Measurements from ENCODE around the gene CRIP2. TPM values are rescaled to one million over a fixed set of nuclear protein-coding genes. Genes with fewer than 3 reads are reported as not detected.
A peak's percentile ranks its signal among the peaks of the same experiment; 100 is the strongest.

Gene CRIP2
- total and polyA plus RNA-seq, 12 donors: 5.9 to 193 (median 56.4) TPM

DNA sequence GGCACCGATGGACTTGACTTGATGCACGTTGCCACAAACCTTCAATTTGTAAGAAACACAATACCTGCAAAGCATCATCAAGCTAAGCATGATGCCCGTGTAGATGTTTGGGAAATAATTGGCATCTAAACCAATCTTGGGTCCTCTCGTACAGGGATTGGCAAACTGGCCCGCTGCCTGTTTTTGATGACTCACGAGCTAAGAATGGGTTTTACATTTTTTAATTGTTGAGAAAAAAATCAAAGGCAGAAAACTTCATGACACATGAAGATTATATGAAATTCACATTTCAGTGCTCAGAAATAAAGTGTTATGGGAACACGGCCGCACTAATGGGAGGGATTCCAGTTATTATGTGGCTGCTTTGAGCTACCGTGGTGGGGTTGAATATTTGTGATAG lies 44.1 kb upstream of the CRIP2 start:
- H3K36me3 ChIP-seq (replicated peaks in 1 of 2): no peaks in the 10 kb centered on the region
- peaks cover 0 to 13% of the 10 kb centered on the region in 2 donors for H3K4me1 ChIP-seq (replicated peaks in 1 of 2)
- H3K4me3 ChIP-seq: no peak overlapping the region
- DNase-seq: peak; percentile 63 to 90 (median 85)
- WGBS, 4 donors: 44 to 55% (median 51%) methylated on average over 9 of the region's 9 CpGs
- H3K27me3 ChIP-seq: no peaks in the 10 kb centered on the region
- intact Hi-C loops (cut with DNase I): no loop called here
- H3K27ac ChIP-seq: peak overlapping the region in 3 of 5 donors; percentile 11 to 63 (median 34)
- no peaks in the 10 kb centered on the region for H3K9me3 ChIP-seq (replicated peaks in 1 of 3)
- TF ChIP-seq, protein P1, sequence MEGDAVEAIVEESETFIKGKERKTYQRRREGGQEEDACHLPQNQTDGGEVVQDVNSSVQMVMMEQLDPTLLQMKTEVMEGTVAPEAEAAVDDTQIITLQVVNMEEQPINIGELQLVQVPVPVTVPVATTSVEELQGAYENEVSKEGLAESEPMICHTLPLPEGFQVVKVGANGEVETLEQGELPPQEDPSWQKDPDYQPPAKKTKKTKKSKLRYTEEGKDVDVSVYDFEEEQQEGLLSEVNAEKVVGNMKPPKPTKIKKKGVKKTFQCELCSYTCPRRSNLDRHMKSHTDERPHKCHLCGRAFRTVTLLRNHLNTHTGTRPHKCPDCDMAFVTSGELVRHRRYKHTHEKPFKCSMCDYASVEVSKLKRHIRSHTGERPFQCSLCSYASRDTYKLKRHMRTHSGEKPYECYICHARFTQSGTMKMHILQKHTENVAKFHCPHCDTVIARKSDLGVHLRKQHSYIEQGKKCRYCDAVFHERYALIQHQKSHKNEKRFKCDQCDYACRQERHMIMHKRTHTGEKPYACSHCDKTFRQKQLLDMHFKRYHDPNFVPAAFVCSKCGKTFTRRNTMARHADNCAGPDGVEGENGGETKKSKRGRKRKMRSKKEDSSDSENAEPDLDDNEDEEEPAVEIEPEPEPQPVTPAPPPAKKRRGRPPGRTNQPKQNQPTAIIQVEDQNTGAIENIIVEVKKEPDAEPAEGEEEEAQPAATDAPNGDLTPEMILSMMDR (IDR thresholded peaks at IDR 0.05): no peak
- no peak for TF ChIP-seq POLR2A (IDR thresholded peaks at IDR 0.05)

DNA sequence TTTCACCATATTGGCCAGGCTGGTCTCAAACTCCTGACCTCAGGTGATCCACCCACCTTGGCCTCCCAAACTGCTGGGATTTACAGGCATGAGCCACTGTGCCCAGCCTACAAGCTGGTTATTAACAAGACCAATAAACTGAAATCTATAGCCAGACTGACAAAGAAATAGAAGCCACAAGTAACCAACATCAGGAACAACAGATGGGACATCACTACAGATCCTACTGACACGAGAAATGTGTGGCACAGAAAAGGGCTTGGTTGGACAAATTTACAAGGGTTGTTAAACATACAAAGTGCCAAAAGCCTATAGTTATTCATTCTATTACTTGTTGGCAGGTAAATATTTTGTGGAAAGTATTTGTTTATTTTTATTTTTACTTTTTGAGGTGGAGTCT lies 43.4 kb upstream of the CRIP2 start:
- intact Hi-C loops (cut with DNase I): no loop called here
- Histone ChIP-seq H3K36me3 (replicated peaks in 1 of 2) (no peaks in the 10 kb centered on the region), H3K9me3 (replicated peaks in 1 of 3) (no peaks in the 10 kb centered on the region), H3K27me3 (no peaks in the 10 kb centered on the region), H3K4me1 (replicated peaks in 1 of 2) (peaks cover 0 to 13% of the 10 kb centered on the region in 2 donors), H3K4me3 (no peak overlapping the region), H3K27ac (peak overlapping the region in 2 of 5 donors; percentile 11 to 63)
- WGBS, 4 donors: 92 to 100% (median 97%) methylated on average over 1 of the region's 1 CpG
- TF ChIP-seq POLR2A (IDR thresholded peaks at IDR 0.05): no peak
- TF ChIP-seq, protein P1 (IDR thresholded peaks at IDR 0.05): no peak
- DNase-seq: no peak

DNA sequence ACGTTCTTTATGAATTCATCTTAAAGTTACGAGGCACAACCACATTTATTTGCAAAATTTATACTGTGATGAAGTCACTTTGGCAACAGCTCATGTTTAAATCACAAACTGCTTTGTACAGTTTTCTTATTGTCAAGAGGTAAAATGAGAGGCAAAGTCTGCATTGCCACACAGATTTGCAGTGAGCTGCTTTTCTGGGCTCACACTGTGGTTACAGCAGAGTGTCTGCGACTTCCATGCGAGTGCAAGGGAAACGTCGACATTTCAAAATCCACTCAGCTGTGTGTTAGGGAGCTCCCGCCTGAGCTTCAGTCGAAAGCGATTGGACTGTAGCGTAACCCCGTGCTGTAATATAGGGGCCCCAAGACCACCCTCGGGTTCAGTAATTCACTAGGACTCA lies 42.0 kb upstream of the CRIP2 start:
- Histone ChIP-seq H3K27me3 (no peaks in the 10 kb centered on the region), H3K27ac (no peak overlapping the region), H3K9me3 (replicated peaks in 1 of 3) (no peaks in the 10 kb centered on the region), H3K4me3 (no peak overlapping the region), H3K4me1 (replicated peaks in 1 of 2) (peaks cover 0 to 13% of the 10 kb centered on the region in 2 donors), H3K36me3 (replicated peaks in 1 of 2) (no peaks in the 10 kb centered on the region)
- 90 to 96% (median 94%) methylated on average over 12 of the region's 12 CpGs for WGBS, 4 donors
- intact Hi-C loops (cut with DNase I): no loop called here
- TF ChIP-seq, protein P1 (IDR thresholded peaks at IDR 0.05): no peak
- TF ChIP-seq POLR2A (IDR thresholded peaks at IDR 0.05): no peak
- no peak for DNase-seq

DNA sequence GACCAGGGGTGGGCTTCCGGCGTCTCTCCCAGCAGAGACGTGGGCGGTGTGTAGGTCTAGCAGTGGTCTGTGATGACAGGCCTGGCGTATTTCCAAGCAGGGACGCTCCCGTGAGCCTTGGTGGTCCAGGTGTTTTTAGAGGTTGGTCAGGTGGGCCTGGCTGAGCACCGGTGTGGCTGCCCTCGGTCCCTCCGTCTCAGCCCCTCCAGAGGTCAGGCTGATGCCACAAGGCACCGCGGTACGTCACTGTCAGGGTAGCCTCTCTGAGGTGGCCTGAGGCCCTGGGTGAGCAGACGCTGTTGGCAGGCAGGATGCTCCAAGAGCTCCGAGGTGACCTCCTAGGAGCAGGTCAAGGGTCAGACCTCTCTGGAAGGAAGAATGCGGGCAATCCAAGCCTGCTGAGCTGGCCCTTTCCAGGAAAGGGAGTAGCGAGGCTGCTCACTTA lies 41.4 kb upstream of the CRIP2 start:
- DNase-seq: no peak
- TF ChIP-seq POLR2A (IDR thresholded peaks at IDR 0.05): no peak
- TF ChIP-seq, protein P1 (IDR thresholded peaks at IDR 0.05): no peak

More for the DNA sequence above, 41.4 kb upstream of the CRIP2 start:
- Histone ChIP-seq H3K4me3 (no peak overlapping the region), H3K27ac (no peak overlapping the region), H3K27me3 (no peaks in the 10 kb centered on the region), H3K36me3 (replicated peaks in 1 of 2) (no peaks in the 10 kb centered on the region), H3K4me1 (replicated peaks in 1 of 2) (peaks cover 0 to 13% of the 10 kb centered on the region in 2 donors), H3K9me3 (replicated peaks in 1 of 3) (no peaks in the 10 kb centered on the region)
- WGBS, 4 donors: 82 to 86% (median 83%) methylated on average over 7 to 17 of the region's 17 CpGs
- intact Hi-C loops (cut with DNase I): no loop called here
